Measurements from ENCODE around the gene LEFTY1.

DNA sequence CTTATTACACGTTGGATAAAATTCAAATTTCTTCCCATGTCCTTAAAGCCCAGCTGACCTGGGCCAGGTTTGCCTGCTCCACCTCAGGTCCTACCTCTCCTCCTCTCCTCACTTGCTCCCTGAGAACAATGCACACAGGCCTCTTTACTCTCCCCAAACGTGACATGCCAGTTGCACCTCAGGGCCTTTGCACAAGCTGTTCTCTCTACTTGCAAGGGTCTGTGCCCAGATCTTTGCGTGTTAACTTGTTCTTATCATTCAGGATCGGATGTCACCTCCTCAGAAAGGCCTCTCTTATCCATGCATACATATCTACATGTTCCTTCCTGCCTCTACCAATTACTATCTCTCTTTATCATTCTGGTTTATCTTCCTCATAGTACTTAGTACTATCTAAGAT is 14.7 kb upstream of the LEFTY1 start:
- no peak for TF ChIP-seq POLR2A (IDR thresholded peaks at IDR 0.05)
- TF ChIP-seq, protein P1, sequence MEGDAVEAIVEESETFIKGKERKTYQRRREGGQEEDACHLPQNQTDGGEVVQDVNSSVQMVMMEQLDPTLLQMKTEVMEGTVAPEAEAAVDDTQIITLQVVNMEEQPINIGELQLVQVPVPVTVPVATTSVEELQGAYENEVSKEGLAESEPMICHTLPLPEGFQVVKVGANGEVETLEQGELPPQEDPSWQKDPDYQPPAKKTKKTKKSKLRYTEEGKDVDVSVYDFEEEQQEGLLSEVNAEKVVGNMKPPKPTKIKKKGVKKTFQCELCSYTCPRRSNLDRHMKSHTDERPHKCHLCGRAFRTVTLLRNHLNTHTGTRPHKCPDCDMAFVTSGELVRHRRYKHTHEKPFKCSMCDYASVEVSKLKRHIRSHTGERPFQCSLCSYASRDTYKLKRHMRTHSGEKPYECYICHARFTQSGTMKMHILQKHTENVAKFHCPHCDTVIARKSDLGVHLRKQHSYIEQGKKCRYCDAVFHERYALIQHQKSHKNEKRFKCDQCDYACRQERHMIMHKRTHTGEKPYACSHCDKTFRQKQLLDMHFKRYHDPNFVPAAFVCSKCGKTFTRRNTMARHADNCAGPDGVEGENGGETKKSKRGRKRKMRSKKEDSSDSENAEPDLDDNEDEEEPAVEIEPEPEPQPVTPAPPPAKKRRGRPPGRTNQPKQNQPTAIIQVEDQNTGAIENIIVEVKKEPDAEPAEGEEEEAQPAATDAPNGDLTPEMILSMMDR (IDR thresholded peaks at IDR 0.05): no peak
